Measurements from ENCODE around the gene USP31.

The USP31 gene

DNA sequence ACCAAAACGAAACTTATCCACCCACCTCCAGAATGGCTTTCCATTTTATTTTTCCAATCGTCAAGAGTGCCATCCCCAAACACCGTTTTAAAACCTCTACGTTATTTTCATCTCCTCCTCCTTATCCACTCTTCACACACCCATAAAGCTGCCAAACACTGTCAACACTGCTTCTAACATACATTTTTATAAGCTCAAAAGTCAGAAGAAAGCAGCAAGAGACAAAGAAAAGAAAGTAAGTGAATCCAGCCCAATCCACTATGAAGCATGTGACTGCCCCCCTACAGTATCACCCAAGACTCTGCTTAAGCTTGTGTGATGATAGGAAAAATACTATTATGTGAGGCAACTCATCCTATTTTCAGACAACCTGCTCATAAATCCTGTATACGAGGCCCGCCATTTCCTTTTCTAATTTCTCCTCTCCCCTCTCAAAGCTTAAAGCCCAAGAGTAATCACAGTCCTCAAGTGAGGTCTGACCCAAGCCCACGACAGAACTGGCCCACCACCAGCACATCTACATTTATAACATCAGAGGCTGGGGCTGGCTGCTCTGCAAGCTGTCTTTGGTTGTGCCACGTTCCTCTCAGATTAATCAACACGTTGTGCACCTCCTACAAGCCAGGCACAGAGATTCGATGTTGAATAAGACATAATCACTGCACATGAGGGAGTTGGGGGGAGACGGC, 16.3 kb downstream of the USP31 start:
- DNase-seq (ENCODE audit: low spot score) = no peak

DNA sequence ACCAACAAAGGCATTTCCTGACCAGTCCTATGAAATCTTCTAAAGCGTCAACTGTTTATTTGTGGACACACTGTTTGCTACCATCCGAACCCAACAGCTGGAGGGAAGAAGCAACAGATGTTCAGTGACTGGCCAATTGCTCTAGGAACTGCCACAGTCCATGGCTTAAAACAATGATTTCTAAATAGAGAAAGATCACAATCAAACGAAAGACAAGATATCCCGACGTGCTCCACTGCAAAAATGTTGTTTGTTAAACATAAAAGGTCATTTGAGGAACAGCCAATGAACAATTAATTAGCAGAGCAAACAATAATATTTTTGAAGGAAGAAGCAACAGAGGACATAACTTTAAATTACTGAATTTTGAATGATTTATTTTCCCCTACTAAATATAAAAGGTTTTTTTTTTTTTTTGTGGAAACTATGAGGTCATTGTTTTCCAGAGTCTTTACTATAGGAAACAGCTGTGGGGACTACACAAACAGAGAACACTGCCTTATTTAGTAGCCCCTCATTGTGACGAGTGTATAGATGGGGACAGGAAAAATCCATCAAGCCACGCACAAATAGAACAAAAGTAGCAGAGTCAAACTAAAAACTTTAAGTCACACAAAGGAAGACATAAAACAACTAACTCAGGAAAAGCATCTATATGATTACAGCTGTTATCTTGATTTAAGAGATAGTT, 17.2 kb downstream of the USP31 start:
- no peak for DNase-seq (ENCODE audit: low spot score)

DNA sequence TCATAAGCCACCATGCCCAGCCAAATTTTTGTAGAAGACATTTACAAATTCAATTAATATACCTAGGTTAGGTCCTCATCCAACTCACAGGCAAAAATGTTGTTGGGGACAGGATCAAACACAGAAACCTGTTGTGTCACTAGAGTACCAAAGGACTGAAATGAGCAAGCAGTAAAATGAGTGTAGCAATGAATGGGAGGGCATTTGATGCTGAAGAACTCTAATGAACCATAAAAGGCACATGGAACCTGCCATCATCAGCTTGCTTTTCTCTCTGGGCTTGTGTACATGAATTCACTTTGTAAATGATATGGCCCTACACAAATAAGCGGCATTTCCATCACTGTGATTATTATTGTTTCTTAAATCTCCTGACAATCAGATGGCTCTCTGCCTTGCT, 17.8 kb downstream of the USP31 start:
- DNase-seq (ENCODE audit: low spot score) = peak; percentile 4

DNA sequence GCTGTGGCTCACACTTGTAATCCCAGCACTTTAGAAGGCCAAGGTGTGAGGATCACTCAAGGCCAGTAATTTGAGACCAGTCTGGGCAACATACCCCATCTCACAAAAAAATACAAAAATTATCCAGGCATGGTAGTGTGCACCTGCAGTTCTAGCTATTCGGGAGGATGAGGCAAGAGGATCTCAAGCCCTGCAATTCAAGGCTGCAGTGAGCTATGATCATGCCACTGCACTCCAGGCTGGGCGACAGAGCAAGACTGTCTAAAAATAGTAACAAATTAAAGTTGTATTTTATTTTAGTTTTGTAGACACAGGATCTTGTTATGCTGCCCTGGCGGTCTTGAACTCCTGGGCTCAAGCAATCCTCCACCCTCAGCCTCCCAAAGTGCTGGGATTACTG, 18.2 kb downstream of the USP31 start:
- DNase-seq (ENCODE audit: low spot score) = no peak

DNA sequence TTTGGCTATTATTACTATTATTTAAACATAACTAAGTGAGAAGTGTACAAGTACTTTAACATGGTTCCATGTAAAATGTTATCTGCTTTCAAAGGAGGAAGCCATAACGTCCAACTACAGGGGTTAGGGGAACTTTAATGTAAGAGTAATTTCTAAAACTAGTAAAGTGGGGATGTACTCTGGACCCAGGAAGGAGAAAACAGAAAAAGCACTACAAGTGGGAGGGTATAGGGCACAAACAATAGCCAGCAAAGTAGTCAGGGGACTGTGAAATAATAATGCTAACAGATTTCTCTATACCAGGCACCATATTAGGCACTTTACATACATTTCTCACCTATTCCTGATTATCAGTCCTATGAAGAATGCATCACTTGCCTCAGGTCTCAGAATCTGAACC, 19.6 kb downstream of the USP31 start:
- DNase-seq (ENCODE audit: low spot score) = no peak

DNA sequence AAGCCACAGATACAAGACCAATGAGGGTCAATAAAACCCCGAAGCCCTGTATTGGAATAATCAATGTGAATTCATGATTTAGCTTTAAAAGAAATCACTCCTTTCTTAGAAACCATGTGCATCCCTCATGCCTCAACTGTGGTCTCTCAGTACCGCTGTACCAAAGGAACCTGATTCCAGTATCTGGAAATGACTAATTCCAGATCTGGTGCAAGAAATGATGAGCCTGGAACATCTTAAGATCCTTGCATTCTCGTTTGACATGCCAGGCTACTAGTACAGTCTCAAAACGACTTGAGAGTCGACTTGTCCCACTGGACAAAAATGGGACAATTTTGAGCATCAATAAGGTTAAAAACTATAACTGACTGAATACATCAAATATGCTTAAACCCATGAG, 21.2 kb downstream of the USP31 start:
- DNase-seq (ENCODE audit: low spot score) = no peak

DNA sequence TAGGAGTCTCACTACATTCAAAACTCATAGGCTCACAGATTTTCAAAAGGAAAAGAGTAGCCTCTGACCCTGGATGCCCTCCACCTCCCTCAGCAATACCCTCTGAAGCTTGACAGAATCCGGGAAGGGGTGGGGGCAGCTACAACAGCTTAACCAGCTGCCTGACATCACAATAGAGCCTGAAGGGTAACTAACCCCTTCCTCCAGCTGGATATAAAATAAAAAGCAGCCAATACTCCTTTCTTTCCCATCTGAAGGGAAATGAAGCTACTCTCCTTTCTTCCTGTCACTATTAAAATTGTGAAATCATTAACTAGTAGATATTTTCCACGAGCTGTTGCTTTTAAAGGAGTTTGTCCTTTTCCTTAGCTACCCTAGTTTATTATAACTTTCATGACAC, 24.0 kb downstream of the USP31 start:
- no peak for DNase-seq (ENCODE audit: low spot score)

DNA sequence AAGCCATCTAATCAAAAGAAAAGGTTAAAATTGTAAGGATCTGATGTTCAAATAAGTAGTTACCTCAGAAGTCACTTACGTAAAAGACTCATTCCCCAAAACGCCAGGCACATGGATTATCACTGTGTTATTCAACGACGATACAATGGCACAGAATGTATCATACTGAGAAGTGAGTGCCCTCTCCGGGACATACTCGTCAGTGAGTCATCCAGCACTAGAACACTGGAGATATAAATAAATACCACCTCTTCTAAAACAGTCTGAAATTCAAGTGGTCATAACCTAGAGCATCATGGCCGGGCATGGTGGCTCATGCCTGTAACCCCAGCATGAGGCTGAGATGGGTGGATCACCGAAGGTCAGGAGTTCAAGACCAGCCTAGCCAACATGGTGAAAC, 24.9 kb downstream of the USP31 start:
- DNase-seq (ENCODE audit: low spot score) = no peak

DNA sequence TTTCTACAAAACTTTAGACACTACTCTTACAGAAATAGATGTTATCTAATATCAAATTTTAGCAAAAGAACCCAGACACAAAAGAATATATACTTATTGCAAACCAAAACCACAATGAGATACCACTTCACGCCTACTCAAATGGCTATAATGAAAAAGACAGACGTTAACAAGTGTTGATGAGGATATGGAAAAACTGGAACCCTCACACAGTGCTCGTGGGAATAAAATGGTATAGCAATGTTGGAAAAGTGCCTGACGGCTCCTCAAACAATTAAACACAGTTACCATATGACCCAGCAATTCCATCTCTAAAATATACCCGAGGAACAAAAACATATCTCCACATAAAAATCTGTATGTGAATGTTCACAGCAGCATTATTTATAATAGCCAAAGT, 27.1 kb downstream of the USP31 start:
- DNase-seq (ENCODE audit: low spot score) = no peak

DNA sequence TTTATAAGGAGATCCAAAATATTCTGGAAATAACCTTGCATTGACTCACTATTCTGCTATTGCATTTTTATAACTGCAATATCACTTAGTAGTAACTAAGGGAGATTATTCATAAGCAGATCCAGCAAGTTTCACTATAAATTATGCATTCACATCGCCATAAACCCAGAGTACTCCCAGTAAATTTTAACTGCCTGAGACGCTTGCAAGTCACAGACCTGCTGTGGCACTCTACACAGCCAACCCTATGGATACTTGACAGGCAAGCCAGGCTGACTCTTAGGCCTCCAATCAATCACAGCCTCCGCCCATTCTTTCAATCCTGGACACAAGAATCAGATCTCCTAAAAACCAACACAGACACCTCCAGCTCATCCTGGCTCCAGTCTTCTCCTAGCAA, 28.2 kb downstream of the USP31 start:
- DNase-seq (ENCODE audit: low spot score) = no peak

DNA sequence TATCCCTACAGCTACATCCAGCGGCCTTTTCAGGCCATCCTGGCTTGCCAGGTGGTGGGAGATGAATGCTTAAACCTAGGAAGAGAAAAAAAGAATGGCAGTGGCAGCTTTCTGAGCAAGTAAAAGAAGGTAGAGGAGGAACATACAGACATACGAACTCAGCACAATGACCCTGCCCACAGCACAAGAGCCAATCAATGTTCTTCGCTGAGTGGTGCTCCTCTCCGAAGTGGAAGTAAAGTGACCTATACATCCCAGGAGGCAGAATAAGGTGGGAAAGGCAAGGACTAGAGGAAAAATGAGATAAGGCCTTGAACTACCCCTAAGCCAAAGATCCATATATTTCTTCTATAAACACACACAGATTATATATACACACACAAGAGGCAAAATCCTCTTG, 28.7 kb downstream of the USP31 start:
- no peak for DNase-seq (ENCODE audit: low spot score)

DNA sequence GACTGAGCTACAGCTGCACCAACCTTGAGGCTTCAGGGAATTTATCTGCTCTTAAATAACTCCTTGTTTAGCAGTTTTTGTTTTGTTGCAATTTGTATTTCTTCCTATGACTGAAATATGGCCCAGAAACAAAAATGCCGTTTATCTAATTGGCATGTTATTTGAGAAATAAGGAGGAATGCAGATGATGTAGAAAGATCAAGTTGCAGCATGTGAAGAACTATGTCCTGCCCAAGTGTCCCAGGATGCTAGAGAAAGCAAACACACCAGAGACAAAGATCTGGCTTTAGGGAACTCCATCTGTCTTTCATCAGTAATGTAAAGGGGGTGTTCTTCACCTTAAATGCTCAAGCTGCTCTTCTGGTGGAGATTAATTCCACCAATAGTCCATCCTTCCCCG, 29.7 kb downstream of the USP31 start:
- no peak for DNase-seq (ENCODE audit: low spot score)

DNA sequence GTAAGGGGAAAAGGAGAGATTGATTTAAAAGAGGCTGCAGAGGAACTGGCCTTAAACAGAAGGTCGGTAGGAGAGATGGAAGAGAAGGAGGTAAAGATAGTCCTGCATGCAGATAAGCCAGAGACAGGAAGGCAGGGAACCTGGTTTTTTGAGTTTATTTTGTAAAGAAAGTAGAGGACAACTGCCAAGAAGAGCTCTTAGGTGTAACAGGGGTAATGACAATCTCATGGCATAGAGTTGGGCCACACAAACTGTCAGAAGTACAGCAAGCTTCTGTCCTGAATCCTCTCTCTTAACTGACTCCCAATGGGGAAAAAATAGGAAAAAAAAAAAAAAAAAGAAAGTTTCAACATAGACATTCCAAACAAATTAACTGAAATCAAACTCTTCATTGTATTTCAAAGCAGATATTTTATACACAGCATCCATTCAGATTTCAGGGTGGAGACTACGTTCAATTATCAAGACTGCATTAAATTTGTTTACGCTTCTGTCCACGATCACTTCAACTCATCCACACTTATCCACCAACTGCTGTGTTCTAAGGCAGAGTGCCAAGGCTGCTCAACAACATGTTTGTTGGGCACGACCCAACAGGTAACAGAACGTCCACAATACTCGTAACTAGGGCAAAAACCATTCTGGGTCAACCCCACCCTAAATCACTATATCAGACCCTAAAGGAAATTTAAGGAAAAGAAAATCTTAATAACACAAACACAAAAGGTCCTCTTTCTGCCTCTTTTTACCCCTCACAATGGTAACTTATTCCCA, 34.9 kb downstream of the USP31 start:
- DNase-seq (ENCODE audit: low spot score) = no peak

DNA sequence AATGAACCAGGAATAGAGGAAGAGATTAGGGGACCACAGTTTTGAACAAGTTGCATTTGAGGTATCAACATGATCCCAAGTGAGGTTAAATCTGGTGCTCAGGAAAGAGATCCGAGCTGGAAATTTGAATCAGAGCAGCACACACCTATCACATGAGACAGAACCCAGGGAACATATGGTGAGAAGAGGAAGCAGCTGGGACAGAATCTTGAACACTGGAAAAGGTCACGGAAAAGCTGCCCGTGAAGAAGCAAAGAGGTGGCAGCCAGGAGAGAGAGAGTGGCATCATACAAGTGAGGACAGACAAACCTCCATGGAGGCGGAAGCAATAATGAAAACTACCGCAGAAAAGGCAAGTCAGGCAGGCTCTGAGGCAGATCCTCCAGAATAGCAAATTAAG, 36.1 kb downstream of the USP31 start:
- no peak for DNase-seq (ENCODE audit: low spot score)

DNA sequence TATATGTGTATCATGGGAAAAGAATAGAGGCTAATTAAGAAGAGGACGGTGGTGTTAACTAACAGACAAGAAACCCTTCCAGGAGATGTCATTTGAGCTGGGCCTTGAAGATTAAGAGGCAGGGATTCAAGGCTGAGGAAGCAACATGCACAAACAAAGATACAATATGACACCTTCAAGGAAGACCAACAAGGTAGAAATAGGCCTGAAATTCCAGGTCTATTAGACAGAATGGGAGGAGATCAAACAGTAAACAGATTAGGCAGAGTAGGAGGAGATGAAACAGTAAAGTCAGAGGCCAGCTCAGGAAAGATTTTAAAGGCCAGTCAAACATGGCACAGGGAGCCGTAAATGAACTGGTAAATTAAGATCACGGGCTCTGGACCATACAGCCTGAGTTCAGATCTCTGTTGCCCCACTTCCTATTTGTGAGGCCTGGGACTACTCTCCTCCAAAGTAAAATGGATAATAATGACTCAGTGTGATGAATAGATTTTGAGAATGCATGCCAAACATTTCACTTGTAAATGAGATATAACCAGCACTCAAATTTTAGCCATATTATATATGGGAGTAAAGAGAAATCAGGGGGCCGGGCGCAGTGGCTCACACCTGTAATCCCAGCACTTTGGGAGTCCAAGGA, 38.9 kb downstream of the USP31 start:
- no peak for DNase-seq (ENCODE audit: low spot score)

DNA sequence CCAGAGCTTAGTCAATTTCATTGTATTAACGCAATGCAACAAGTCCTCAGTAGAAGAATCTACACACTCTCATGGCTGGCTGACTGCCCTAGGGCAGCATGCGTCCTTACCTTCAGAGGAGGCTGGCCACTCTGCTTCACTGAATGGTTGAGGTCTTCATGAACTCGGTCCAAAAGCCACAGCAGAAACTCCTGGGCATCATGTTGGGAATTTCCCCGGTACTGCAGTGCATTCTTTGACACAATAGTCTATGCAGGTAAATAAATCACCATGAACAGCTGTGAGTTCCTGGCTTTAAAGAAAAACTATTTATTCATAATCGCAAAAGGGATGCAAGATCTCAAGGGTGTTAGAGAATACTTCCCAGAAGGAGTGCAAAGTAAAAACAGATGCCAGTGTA, 41.3 kb downstream of the USP31 start:
- DNase-seq (ENCODE audit: low spot score) = no peak

DNA sequence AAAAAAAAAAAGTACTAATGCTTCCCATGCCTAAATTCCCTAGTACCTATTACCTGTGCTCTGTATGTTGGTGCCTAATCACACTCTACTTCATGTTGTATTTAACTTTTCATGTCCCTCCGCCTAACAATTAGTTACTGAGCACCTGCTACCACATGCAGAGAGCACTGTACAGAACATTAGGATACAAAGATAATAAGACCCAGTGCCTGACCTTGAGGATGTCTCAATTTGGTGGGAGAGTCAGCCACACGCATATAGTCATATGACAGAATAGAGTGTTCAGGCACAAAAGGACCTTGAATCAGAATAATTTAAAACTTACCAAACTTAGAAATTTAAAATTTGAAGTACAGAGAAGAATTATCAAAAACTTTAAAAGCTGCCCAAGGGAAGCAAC, 42.1 kb downstream of the USP31 start:
- no peak for DNase-seq (ENCODE audit: low spot score)

DNA sequence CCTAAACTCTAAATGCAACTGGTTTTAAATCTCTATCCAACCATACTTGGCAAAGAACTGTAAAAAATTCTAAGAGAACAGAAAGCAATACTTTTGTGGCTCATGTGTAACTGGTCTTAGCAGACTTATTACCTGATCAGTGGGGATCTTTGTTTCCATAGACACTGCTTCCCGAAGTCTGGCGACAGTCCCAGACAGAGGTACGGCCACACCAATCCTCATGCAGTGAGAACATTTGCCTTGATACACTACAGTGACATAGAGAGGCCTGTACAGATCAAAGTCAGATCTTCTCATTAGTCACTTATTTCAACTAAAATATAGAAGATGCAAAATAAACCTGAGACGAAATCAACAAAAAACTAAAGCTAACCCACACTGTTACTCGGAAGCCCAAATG, 43.9 kb downstream of the USP31 start:
- no peak for DNase-seq (ENCODE audit: low spot score)

DNA sequence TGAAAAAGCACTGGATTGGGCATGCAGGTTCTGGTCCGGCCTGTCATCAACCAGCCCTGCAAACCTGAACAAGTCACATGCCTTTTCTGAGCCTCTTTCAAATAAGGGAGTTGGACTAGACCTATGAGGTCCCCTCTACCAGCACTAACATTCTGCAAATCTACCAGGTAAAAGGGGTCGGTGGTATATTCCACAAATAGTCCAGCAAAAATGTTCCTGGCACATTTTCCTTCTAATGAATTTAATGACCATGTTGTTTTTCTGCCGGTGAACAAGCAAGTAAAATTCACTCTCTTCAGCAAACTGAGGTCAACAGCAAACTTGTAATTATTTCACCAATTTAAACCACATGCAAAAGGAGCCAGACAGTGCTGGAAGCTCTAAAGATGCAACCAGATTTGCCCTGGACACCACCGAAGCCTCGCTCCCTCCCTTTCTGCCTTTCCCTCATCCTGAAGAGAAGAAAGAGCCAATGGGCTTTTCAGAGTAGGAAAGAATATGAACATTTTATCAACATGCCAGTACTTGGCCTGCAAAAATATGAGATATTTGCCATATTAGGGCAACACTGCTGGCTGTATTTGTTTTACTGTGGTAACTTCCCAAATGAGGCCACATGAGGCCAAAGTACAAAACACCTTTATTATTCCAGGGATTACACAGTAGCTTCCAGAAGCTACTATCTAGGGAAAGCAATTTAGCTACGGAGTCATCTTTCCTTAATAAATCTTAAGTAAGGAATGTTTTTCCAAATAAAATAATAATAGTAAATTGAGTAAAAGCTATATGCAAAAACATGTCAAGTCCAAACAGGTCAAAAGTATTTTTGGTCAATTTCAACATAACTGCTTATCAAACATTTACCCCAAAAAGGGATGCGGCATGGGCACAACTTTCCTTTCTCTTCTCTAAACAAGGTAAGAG, 45.0 kb downstream of the USP31 start:
- DNase-seq (ENCODE audit: low spot score) = no peak

DNA sequence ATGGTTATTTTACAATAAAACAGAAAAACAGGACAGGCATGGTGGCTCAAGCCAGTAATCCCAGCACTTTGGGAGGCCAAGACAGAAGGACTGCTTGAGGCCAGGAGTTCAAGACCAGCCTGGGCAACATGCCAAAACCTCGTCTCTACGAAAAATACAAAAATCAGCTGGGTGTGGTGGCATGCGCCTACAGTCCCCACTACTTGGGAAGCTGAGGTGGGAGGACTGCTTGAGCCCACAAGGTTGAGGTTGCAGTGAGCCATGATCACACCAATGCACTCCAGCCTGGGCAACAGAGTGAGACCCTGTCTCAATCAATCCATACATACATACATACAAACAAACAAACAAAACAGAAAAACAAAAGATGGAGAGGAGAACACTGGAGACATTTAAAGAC, 45.6 kb downstream of the USP31 start:
- DNase-seq (ENCODE audit: low spot score) = no peak

DNA sequence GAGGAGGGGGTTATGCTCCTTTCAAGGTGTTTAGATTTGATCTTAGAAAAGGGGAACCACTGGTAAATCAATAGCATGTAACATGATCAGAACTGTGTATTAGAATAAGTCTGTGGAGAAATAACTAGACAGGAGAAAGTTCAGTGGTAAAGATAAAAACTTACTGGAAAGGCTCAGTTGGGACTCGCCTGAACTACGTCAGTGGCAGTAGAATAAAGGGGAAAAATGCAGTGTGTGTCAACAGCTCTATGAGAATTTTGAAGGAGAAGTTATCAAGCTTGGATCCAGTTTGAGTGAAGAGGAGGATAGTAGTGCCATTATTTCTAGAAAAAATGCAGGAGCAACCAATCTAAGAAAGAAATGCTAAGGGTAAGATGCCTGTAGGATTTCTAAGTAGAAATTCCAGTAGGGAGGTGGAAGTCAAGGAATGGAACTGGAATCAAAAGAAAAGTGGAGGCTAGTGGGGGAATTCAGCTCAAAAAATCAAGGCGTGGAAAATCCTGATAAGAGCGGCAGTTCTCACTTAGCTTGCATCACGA, 48.2 kb downstream of the USP31 start:
- no peak for DNase-seq (ENCODE audit: low spot score)

DNA sequence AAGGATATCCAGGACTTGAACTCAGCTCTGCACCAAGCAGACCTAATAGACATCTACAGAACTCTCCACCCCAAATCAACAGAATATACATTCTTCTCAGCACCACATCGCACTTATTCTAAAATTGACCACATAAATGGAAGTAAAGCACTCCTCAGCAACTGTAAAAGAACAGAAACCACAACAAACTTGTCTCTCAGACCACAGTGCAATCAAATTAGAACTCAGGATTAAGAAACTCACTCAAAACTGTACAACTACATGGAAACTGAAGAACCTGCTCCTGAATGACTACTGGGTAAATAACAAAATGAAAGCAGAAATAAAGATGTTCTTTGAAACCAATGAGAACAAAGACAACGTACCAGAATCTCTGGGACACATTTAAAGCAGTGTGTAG, 52.8 kb downstream of the USP31 start:
- peak; percentile 68 for DNase-seq (ENCODE audit: low spot score)

Measured in activated CD4-positive, alpha-beta T cell treated with anti-CD3 and anti-CD28 coated beads, Interleukin-2, Interleukin-4, amounts not matched to agents 100 ng/mL and 50 ng/mL, durations not matched to agents 16 hours and 8 hours (primary cell).